Measurements from ENCODE around the gene DDX1. TPM values are rescaled to one million over a fixed set of nuclear protein-coding genes. Genes with fewer than 3 reads are reported as not detected.

DDX1 gene
- polyA plus RNA-seq, 3 donors = 14.1 to 35.4 (median 30.1) TPM

GRCh38 chr2:15583826-15584225 is 7.8 kb upstream of the DDX1 start:
- H3K9me3 Mint-ChIP-seq = peaks cover 0 to 2% (median 0%) of the 10 kb centered on the region in 7 donors
- no peaks in the 10 kb centered on the region for H3K27me3 ChIP-seq (ENCODE audit: control insufficient read depth in 2 of 2, insufficient read depth in 2 of 2, low read length in 2 of 2)
- no peak overlapping the region for H3K9ac ChIP-seq (ENCODE audit: insufficient read depth, low read length, poor library complexity, severe bottlenecking)
- no peaks in the 10 kb centered on the region for H3K79me2 ChIP-seq (ENCODE audit: insufficient read depth, low read length)
- H2AFZ ChIP-seq (ENCODE audit: insufficient read depth, low read depth, low read length, poor library complexity, severe bottlenecking) = no peak overlapping the region
- peaks cover 0 to 5% (median 1%) of the 10 kb centered on the region in 3 donors for H3K27me3 Mint-ChIP-seq (ENCODE audit: low read depth in 3 of 3)
- DNase-seq = no peak
- H3K4me1 Mint-ChIP-seq = no peaks in the 10 kb centered on the region
- H3K4me2 ChIP-seq (replicated peaks; ENCODE audit: extremely low read depth, low read length, poor library complexity, severe bottlenecking) = no peak overlapping the region
- WGBS (ENCODE audit: insufficient coverage) = 100% methylated on average over 1 of the region's 1 CpG
- TF ChIP-seq CTCF (IDR thresholded peaks at IDR 0.05) = no peak
- no peak overlapping the region for H3K27ac ChIP-seq (ENCODE audit: low read depth in 1 of 2, low read length in 2 of 2)
- intact Hi-C loops (cut with micrococcal nuclease) = no loop called here
- no peaks in the 10 kb centered on the region for H3K36me3 ChIP-seq (replicated peaks in 1 of 2; ENCODE audit: control insufficient read depth in 1 of 2, insufficient read depth in 2 of 2, low read length in 2 of 2)
- no peaks in the 10 kb centered on the region for H4K20me1 ChIP-seq (ENCODE audit: insufficient read depth, low read length)
- no peaks in the 10 kb centered on the region for H3K4me1 ChIP-seq (ENCODE audit: control insufficient read depth in 1 of 2, insufficient read depth in 2 of 2, low read length in 2 of 2)
- no peaks in the 10 kb centered on the region for H3K36me3 Mint-ChIP-seq
- no peak overlapping the region for H3K4me3 Mint-ChIP-seq
- no peaks in the 10 kb centered on the region for H3K9me3 ChIP-seq (replicated peaks in 1 of 2; ENCODE audit: control insufficient read depth in 1 of 2, insufficient read depth in 1 of 2, low read length in 2 of 2)
- H3K27ac Mint-ChIP-seq = no peak overlapping the region
- no peak overlapping the region for H3K4me3 ChIP-seq (replicated peaks in 1 of 3; ENCODE audit: low read depth in 2 of 3, low read length in 3 of 3)

DNA sequence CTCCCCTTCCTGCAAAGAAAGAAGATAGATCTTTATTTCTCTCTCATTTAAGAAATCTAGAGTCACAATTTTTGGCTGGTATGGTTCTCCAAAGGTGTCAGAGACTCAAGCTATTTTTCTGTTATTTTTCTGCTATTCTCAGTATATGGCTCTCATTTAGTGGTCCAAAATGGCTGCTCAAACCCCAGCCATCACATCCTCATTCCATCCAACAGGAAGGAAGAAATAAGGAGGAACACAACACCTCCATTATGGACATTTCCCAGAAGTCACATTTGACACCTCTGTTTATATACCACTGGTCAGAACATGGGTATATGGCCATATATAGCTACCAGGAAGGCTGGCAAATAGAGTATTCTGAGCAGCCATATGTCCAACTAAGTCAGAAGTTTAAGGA is 7.4 kb upstream of the DDX1 start:
- Histone ChIP-seq H3K36me3 (replicated peaks in 1 of 2; ENCODE audit: control insufficient read depth in 1 of 2, insufficient read depth in 2 of 2, low read length in 2 of 2) (no peaks in the 10 kb centered on the region), H3K4me2 (replicated peaks; ENCODE audit: extremely low read depth, low read length, poor library complexity, severe bottlenecking) (no peak overlapping the region), H3K9ac (ENCODE audit: insufficient read depth, low read length, poor library complexity, severe bottlenecking) (no peak overlapping the region), H2AFZ (ENCODE audit: insufficient read depth, low read depth, low read length, poor library complexity, severe bottlenecking) (no peak overlapping the region), H3K27ac (ENCODE audit: low read depth in 1 of 2, low read length in 2 of 2) (no peak overlapping the region), H3K4me3 (replicated peaks in 1 of 3; ENCODE audit: low read depth in 2 of 3, low read length in 3 of 3) (no peak overlapping the region), H3K27me3 (ENCODE audit: control insufficient read depth in 2 of 2, insufficient read depth in 2 of 2, low read length in 2 of 2) (no peaks in the 10 kb centered on the region), H3K4me1 (ENCODE audit: control insufficient read depth in 1 of 2, insufficient read depth in 2 of 2, low read length in 2 of 2) (no peaks in the 10 kb centered on the region), H3K79me2 (ENCODE audit: insufficient read depth, low read length) (no peaks in the 10 kb centered on the region), H3K9me3 (replicated peaks in 1 of 2; ENCODE audit: control insufficient read depth in 1 of 2, insufficient read depth in 1 of 2, low read length in 2 of 2) (no peaks in the 10 kb centered on the region), H4K20me1 (ENCODE audit: insufficient read depth, low read length) (no peaks in the 10 kb centered on the region)
- DNase-seq = no peak
- H3K4me3 Mint-ChIP-seq = no peak overlapping the region
- no peak for TF ChIP-seq CTCF (IDR thresholded peaks at IDR 0.05)
- H3K27ac Mint-ChIP-seq = no peak overlapping the region
- H3K36me3 Mint-ChIP-seq = no peaks in the 10 kb centered on the region
- intact Hi-C loops (cut with micrococcal nuclease) = no loop called here
- peaks cover 0 to 2% (median 0%) of the 10 kb centered on the region in 7 donors for H3K9me3 Mint-ChIP-seq
- H3K4me1 Mint-ChIP-seq = no peaks in the 10 kb centered on the region
- peaks cover 0 to 5% (median 1%) of the 10 kb centered on the region in 3 donors for H3K27me3 Mint-ChIP-seq (ENCODE audit: low read depth in 3 of 3)
